Panc1 (cell line): Measurements from ENCODE around the gene TRIM4. TPM values are rescaled to one million over a fixed set of nuclear protein-coding genes. Genes with fewer than 3 reads are reported as not detected.
"Not testable (repeated sequence)": the region's sequence is repeated elsewhere in the genome, so short reads cannot be mapped to it uniquely, and the experiment has no call there.

Source experiments
- ATAC-seq: fragments of 200-7000 bp; cut with Tn5 transposase; 2 replicates; pipeline ENCODE4 v1.9.1; 2020; ENCODE audit warnings: mild to moderate bottlenecking, moderate library complexity
- BruUV-seq: library from RNA; stranded (reverse); fragments of 400-500 nt; replicated peaks from 2 replicates; lab custom pipeline; 2021; lab: Mats Ljungman, UMichigan
- CTCF ChIA-PET: fragments of 300-600 bp; sonication (Branson Sonifier 250); formaldehyde crosslinking; loops from one replicate; lab custom pipeline; 2022; ENCODE audit warnings: antibody characterized with exemption; lab: Charles Lee
- POLR2A ChIA-PET: fragments of 300-600 bp; sonication (Branson Sonifier 250); formaldehyde crosslinking; loops from one replicate; lab custom pipeline; 2022; ENCODE audit warnings: antibody characterized with exemption; lab: Charles Lee
- DNase-seq: peaks from one replicate; pipeline ENCODE4 v3.0.0-alpha.2; 2010; ENCODE audit warnings: low read depth, low spot score
- H3K27ac ChIP-seq: 2 replicates; pipeline ENCODE4 v1.5.1; 2011; ENCODE audit warnings: mild to moderate bottlenecking, low read length, inconsistent platforms
- H3K27me3 ChIP-seq: fragments of 200-500 bp; sonication (Bioruptor generic); 2 replicates; pipeline ENCODE4 v1.6.0; 2014; ENCODE audit warnings: low read length, inconsistent platforms; ENCODE audit not compliant: control insufficient read depth, insufficient read depth
- H3K36me3 ChIP-seq: fragments of 200-500 bp; sonication (Bioruptor generic); 2 replicates; pipeline ENCODE4 v1.5.1; 2014; ENCODE audit warnings: inconsistent platforms, mild to moderate bottlenecking, low read length, moderate library complexity; ENCODE audit not compliant: control insufficient read depth, insufficient read depth
- H3K4me1 ChIP-seq: 2 replicates; pipeline ENCODE4 v1.5.1; 2011; ENCODE audit warnings: inconsistent platforms, mild to moderate bottlenecking, low read length, moderate library complexity; ENCODE audit not compliant: control insufficient read depth, insufficient read depth
- H3K4me3 ChIP-seq, 2 experiments: 2 replicates each; pipeline ENCODE4 v1.5.1; 2011 to 2012; ENCODE audit warnings: low read depth in 2 of 2, low read length in 2 of 2, mild to moderate bottlenecking in 2 of 2, inconsistent platforms in 1 of 2, moderate library complexity in 1 of 2
- H3K9me3 ChIP-seq: fragments of 200-500 bp; sonication (Bioruptor generic); 2 replicates; pipeline ENCODE4 v1.5.1; 2014; ENCODE audit warnings: low read depth, mild to moderate bottlenecking, inconsistent platforms, low read length, moderate library complexity; ENCODE audit not compliant: control insufficient read depth, insufficient read depth
- POLR2AphosphoS5 ChIP-seq: IDR thresholded peaks from 2 replicates; pipeline ENCODE4 v1.6.1; 2012; ENCODE audit warnings: mild to moderate bottlenecking, low read depth, low read length, moderate library complexity
- REST ChIP-seq, 2 experiments: IDR thresholded peaks; 2 replicates each; pipeline ENCODE4 v1.6.1; 2011 to 2012; ENCODE audit warnings: low read depth in 2 of 2, control low read depth in 1 of 2, low read length in 1 of 2, mild to moderate bottlenecking in 1 of 2, moderate library complexity in 1 of 2; ENCODE audit not compliant: insufficient read depth in 1 of 2
- SIN3A ChIP-seq: IDR thresholded peaks from 2 replicates; pipeline ENCODE4 v1.6.1; 2012; ENCODE audit warnings: low read depth, mild to moderate bottlenecking, low read length, moderate library complexity, borderline replicate concordance; ENCODE audit not compliant: insufficient read depth
- TCF7L2 ChIP-seq: IDR thresholded peaks from 2 replicates; pipeline ENCODE4 v1.6.1; 2011; ENCODE audit warnings: mild to moderate bottlenecking, low read depth, low read length, inconsistent platforms
- in situ Hi-C: cut with HindIII; loops from 2 replicates; pipeline ENCODE4 v1.10.0; 2016; ENCODE audit warnings: low sequenced_read_pairs, low pct_unique_long_range_greater_than_20kb
- intact Hi-C: fragments of 100-400 bp; cut with micrococcal nuclease; formaldehyde crosslinking; loops from one replicate; pipeline ENCODE4 v1.10.0; 2022; ENCODE audit not compliant: unreplicated experiment
- total RNA-seq: library from RNA; stranded (reverse); gene quantifications from one replicate; pipeline ENCODE4 v1.2.1, GENCODE V29; 2021; ENCODE audit not compliant: unreplicated experiment
- TF ChIP-seq, protein P1 (sequence below): fragments of 450-650 bp; IDR thresholded peaks from 2 replicates; pipeline ENCODE4 v1.5.1; 2017; ENCODE audit warnings: mild to moderate bottlenecking

The TRIM4 gene
- total RNA-seq, 1 experiment from 2014 or later, result 28.1 TPM

DNA sequence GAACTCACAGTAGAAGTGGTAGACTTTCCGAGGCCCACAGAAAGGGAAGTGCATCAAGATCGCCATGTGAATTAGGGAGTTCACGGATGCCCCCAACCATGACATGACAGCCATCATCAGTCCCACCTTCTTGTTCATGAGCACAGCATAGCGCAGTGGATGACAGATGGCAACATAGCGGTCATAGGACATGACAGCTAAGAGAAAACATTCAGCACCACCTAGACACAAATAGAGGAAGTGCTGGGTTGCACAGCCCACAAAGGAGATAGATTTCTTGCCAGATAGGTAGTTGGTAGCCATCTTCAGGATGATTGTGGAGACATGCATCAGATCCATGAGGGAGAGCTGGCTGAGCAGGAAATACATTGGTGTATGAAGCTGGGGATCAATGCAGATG lies 42.8 kb downstream of the TRIM4 start:
- no TSS peak for BruUV-seq

GRCh38 chr7:99868246-99868645 lies 51.1 kb downstream of the TRIM4 start:
- H3K27me3 ChIP-seq, result peaks cover 22% of the 10 kb centered on the region
- H3K4me1 ChIP-seq, result no peaks in the 10 kb centered on the region
- DNase-seq (no peak), ATAC-seq (no peak)
- ChIA-PET CTCF (no interaction called here), POLR2A (no interaction called here)
- no peak overlapping the region for H3K4me3 ChIP-seq
- intact Hi-C loops (no loop called here), in situ Hi-C loops (no loop called here)
- H3K36me3 ChIP-seq, result no peaks in the 10 kb centered on the region
- no TSS peak for BruUV-seq
- no peak overlapping the region for H3K27ac ChIP-seq
- no peaks in the 10 kb centered on the region for H3K9me3 ChIP-seq
- TF ChIP-seq REST (IDR thresholded peaks at IDR 0.05; ENCODE audit: insufficient read depth in 1 of 2, low read depth in 2 of 2, low read length in 1 of 2) (no peak), SIN3A (no peak)

More for the DNA sequence above, 42.8 kb downstream of the TRIM4 start:
- no peaks in the 10 kb centered on the region for H3K36me3 ChIP-seq
- ATAC-seq, result no peak
- CTCF ChIA-PET, result no interaction called here
- POLR2A ChIA-PET, result no interaction called here
- TF ChIP-seq, protein P1, sequence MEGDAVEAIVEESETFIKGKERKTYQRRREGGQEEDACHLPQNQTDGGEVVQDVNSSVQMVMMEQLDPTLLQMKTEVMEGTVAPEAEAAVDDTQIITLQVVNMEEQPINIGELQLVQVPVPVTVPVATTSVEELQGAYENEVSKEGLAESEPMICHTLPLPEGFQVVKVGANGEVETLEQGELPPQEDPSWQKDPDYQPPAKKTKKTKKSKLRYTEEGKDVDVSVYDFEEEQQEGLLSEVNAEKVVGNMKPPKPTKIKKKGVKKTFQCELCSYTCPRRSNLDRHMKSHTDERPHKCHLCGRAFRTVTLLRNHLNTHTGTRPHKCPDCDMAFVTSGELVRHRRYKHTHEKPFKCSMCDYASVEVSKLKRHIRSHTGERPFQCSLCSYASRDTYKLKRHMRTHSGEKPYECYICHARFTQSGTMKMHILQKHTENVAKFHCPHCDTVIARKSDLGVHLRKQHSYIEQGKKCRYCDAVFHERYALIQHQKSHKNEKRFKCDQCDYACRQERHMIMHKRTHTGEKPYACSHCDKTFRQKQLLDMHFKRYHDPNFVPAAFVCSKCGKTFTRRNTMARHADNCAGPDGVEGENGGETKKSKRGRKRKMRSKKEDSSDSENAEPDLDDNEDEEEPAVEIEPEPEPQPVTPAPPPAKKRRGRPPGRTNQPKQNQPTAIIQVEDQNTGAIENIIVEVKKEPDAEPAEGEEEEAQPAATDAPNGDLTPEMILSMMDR, result no peak
- no peak for TF ChIP-seq SIN3A
- TF ChIP-seq POLR2AphosphoS5, result no peak
- TF ChIP-seq REST (IDR thresholded peaks at IDR 0.05; ENCODE audit: insufficient read depth in 1 of 2, low read depth in 2 of 2, low read length in 1 of 2), result no peak
- no peak for TF ChIP-seq TCF7L2
- H3K4me3 ChIP-seq, result no peak overlapping the region
- H3K27me3 ChIP-seq, result peaks cover 6% of the 10 kb centered on the region; the same call in 1 of the 2 replicates
- no peak overlapping the region for H3K27ac ChIP-seq
- no peaks in the 10 kb centered on the region for H3K4me1 ChIP-seq
- in situ Hi-C loops, result no loop called here
- intact Hi-C loops, result no loop called here
- no peaks in the 10 kb centered on the region for H3K9me3 ChIP-seq
- no peak for DNase-seq

GRCh38 chr7:99867477-99867876 lies 51.9 kb downstream of the TRIM4 start:
- ATAC-seq, POLR2A ChIA-PET, DNase-seq, H3K4me3 ChIP-seq, H3K27ac ChIP-seq, in situ Hi-C loops, BruUV-seq, H3K36me3 ChIP-seq, intact Hi-C loops, H3K4me1 ChIP-seq, H3K9me3 ChIP-seq, CTCF ChIA-PET: not testable (repeated sequence)
- H3K27me3 ChIP-seq, result peaks cover 19% of the 10 kb centered on the region
